Peyer's patch (tissue), 4 donors: ENCODE measurements around the gene MCTP1. TPM values are rescaled to one million over a fixed set of nuclear protein-coding genes. Genes with fewer than 3 reads are reported as not detected.
"Not testable (repeated sequence)": the region's sequence is repeated elsewhere in the genome, so short reads cannot be mapped to it uniquely, and the experiment has no call there.

ENCODE experiments used
- DNase-seq, 3 donors: peaks; one replicate each; pipeline ENCODE4 v3.0.0-alpha.2; 2017 to 2019
- H3K27ac ChIP-seq, 4 donors: fragments of 200-600 bp; sonication (generic); one replicate each; pipeline ENCODE4 v1.5.1; 2016 to 2019
- H3K27me3 ChIP-seq, 2 donors: fragments of 200-600 bp; sonication (generic); one replicate each; pipeline ENCODE4 v1.5.1; 2019
- H3K36me3 ChIP-seq, 3 donors: fragments of 200-600 bp; sonication (generic); one replicate each; pipeline ENCODE4 v1.5.1; 2016 to 2019
- H3K4me1 ChIP-seq, 4 donors: fragments of 200-600 bp; sonication (generic); one replicate each; pipeline ENCODE4 v1.5.1; 2016 to 2019
- H3K4me3 ChIP-seq, 4 donors: fragments of 200-600 bp; sonication (generic); 1 replicate in 3 of 4; 2 replicates in 1 of 4; pipeline ENCODE4 v1.5.1; 2016 to 2019; ENCODE audit warnings: mild to moderate bottlenecking in 1 of 4
- H3K9me3 ChIP-seq, 4 donors: fragments of 200-600 bp; sonication (generic); one replicate each; pipeline ENCODE4 v1.5.1; 2016 to 2019; ENCODE audit warnings: mild to moderate bottlenecking in 1 of 4
- CTCF ChIP-seq, 6 experiments: fragments of 450-650 bp in 4 of 6; fragments of 200-600 bp in 2 of 6; sonication (generic) in 1 of 6; IDR thresholded peaks; one replicate each; pipeline ENCODE4 v1.5.1; 2017 to 2019; ENCODE audit warnings: antibody characterized with exemption in 6 of 6, mild to moderate bottlenecking in 3 of 6, moderate library complexity in 1 of 6
- POLR2A ChIP-seq, 2 donors: fragments of 450-650 bp; IDR thresholded peaks; one replicate each; pipeline ENCODE4 v1.5.1; 2017; ENCODE audit warnings: antibody characterized with exemption in 2 of 2, mild to moderate bottlenecking in 2 of 2, moderate library complexity in 2 of 2
- total RNA-seq, 4 donors: library from RNA; depleted of rRNA; stranded (reverse); fragments of >200 nt; gene quantifications; one replicate each; pipeline ENCODE4 v1.1.0, GENCODE V29; 2016

The MCTP1 gene
- total RNA-seq, 4 donors from 2014 or later = 4.7 to 61.1 (median 11.3) TPM

- H3K36me3 ChIP-seq = no peaks in the 10 kb centered on the region
- TF ChIP-seq CTCF (IDR thresholded peaks at IDR 0.05) = no peak
- TF ChIP-seq POLR2A (IDR thresholded peaks at IDR 0.05) = no peak
Observed at GRCh38 chr5:95216136-95216955, 68.5 kb downstream of the MCTP1 start.

GRCh38 chr5:95207811-95208210, 77.1 kb downstream of the MCTP1 start:
- not testable (repeated sequence) for H3K36me3 ChIP-seq, H3K27ac ChIP-seq, DNase-seq, H3K9me3 ChIP-seq, H3K27me3 ChIP-seq, H3K4me3 ChIP-seq, H3K4me1 ChIP-seq

More at GRCh38 chr5:95216136-95216955, 68.5 kb downstream of the MCTP1 start:
- no peaks in the 10 kb centered on the region for H3K27me3 ChIP-seq
- no peak for DNase-seq
- no peaks in the 10 kb centered on the region for H3K4me1 ChIP-seq
- H3K4me3 ChIP-seq = no peak overlapping the region
- H3K27ac ChIP-seq = no peak overlapping the region
- H3K9me3 ChIP-seq = no peaks in the 10 kb centered on the region

- TF ChIP-seq POLR2A (IDR thresholded peaks at IDR 0.05) = no peak
- no peak for TF ChIP-seq CTCF (IDR thresholded peaks at IDR 0.05)
- Histone ChIP-seq H3K4me1 (no peaks in the 10 kb centered on the region), H3K27ac (no peak overlapping the region), H3K27me3 (no peaks in the 10 kb centered on the region), H3K4me3 (no peak overlapping the region), H3K36me3 (no peaks in the 10 kb centered on the region), H3K9me3 (no peaks in the 10 kb centered on the region)
- no peak for DNase-seq
Observed at GRCh38 chr5:95194856-95195255, 90.0 kb downstream of the MCTP1 start.

- no peak for DNase-seq
- Histone ChIP-seq H3K4me3 (no peak overlapping the region), H3K4me1 (no peaks in the 10 kb centered on the region), H3K27ac (no peak overlapping the region), H3K9me3 (no peaks in the 10 kb centered on the region), H3K36me3 (no peaks in the 10 kb centered on the region), H3K27me3 (no peaks in the 10 kb centered on the region)
- TF ChIP-seq CTCF (IDR thresholded peaks at IDR 0.05) (no peak), POLR2A (IDR thresholded peaks at IDR 0.05) (no peak)
Observed at GRCh38 chr5:95191330-95191729, 93.6 kb downstream of the MCTP1 start.

GRCh38 chr5:95184924-95185323, 100.0 kb downstream of the MCTP1 start:
- no peak overlapping the region for H3K4me3 ChIP-seq
- TF ChIP-seq POLR2A (IDR thresholded peaks at IDR 0.05) (no peak), CTCF (IDR thresholded peaks at IDR 0.05) (no peak)
- no peaks in the 10 kb centered on the region for H3K9me3 ChIP-seq
- no peaks in the 10 kb centered on the region for H3K4me1 ChIP-seq
- DNase-seq = no peak
- no peak overlapping the region for H3K27ac ChIP-seq
- H3K36me3 ChIP-seq = no peaks in the 10 kb centered on the region
- H3K27me3 ChIP-seq = no peaks in the 10 kb centered on the region

- Histone ChIP-seq H3K4me1 (no peaks in the 10 kb centered on the region), H3K9me3 (no peaks in the 10 kb centered on the region), H3K27me3 (no peaks in the 10 kb centered on the region), H3K4me3 (no peak overlapping the region), H3K36me3 (no peaks in the 10 kb centered on the region), H3K27ac (no peak overlapping the region)
- no peak for DNase-seq
- no peak for TF ChIP-seq CTCF (IDR thresholded peaks at IDR 0.05)
- no peak for TF ChIP-seq POLR2A (IDR thresholded peaks at IDR 0.05)
Observed at GRCh38 chr5:95181644-95182043, 103.2 kb downstream of the MCTP1 start.
